Pancreas (tissue), 10 donors: ENCODE measurements around the gene THSD7A. TPM values are rescaled to one million over a fixed set of nuclear protein-coding genes. Genes with fewer than 3 reads are reported as not detected.

ENCODE experiments used
- ATAC-seq, 4 donors: fragments of 200-7000 bp; cut with Tn5 transposase; one replicate each; pipeline versions ENCODE4 v1.8.0 to v1.9.1; 2020; ENCODE audit warnings: mild to moderate bottlenecking in 4 of 4, moderate library complexity in 4 of 4
- DNase-seq, 6 donors: peaks; one replicate each; pipeline ENCODE4 v3.0.0-alpha.2; 2020
- FAIRE-seq: peaks from 2 replicates; lab custom pipeline; 2012; peaks lifted over from hg19 to GRCh38; lab: Jason Lieb, UNC
- H3K27ac ChIP-seq, 4 donors: fragments of 200-600 bp; sonication (generic); 1 replicate in 3 of 4; 2 replicates in 1 of 4; pipeline versions ENCODE4 v1.5.0 to v1.8.0; 2020
- H3K27me3 ChIP-seq, 4 donors: fragments of 200-600 bp; one replicate each; pipeline ENCODE4 v1.8.0; 2021
- H3K36me3 ChIP-seq, 3 donors: fragments of 200-600 bp; sonication (generic) in 1 of 3; one replicate each; pipeline versions ENCODE4 v1.5.0 to v1.8.0; 2020 to 2021
- H3K4me1 ChIP-seq, 3 donors: fragments of 200-600 bp; one replicate each; pipeline ENCODE4 v1.8.0; 2021
- H3K4me3 ChIP-seq, 4 donors: fragments of 200-600 bp; sonication (generic) in 2 of 4; one replicate each; pipeline versions ENCODE4 v1.5.0 to v1.8.0; 2020 to 2021
- H3K9me3 ChIP-seq, 4 donors: fragments of 200-600 bp; one replicate each; pipeline ENCODE4 v1.8.0; 2021
- CTCF ChIP-seq, 4 donors: fragments of 200-600 bp; sonication (generic) in 3 of 4; IDR thresholded peaks; one replicate each; pipeline versions ENCODE4 v1.5.0 to v1.8.0; 2021; ENCODE audit warnings: antibody characterized with exemption in 4 of 4
- WGBS, 2 donors: extraction: QIAGEN DNeasy Blood & Tissue Kit; methylation state at CpG; one replicate each; pipeline ENCODE4 v1.1.7; 2013; 5-methylcytosine and 5-hydroxymethylcytosine counted together
- intact Hi-C, 3 donors: fragments of 100-400 bp; cut with DNase I; formaldehyde crosslinking; loops; one replicate each; pipeline versions ENCODE4 v1.11.1 to v1.14.2; 2022
- polyA plus RNA-seq, 2 donors: library from polyadenylated mRNA; stranded (reverse); fragments of 200-250 nt; gene quantifications; one replicate each; pipeline ENCODE4 v1.2.3, GENCODE V29; 2013
- total RNA-seq, 6 donors: library from RNA; stranded (reverse); fragmentation: NEBNext Ultra II Directional in 4 of 6; extraction: Animal tissue kit (Norgen Biotek cat#: 25700) in 4 of 6; gene quantifications; one replicate each; pipeline versions ENCODE4 v1.2.1 to v1.2.4, GENCODE V29; 2021 to 2023
- donor health status: healthy with polysubstance abuse.
- donor health status: DM: no; HTN: no; CAD: no; lungs with moderate emphysema.
- donor health status: DM: no; HTN: no; CAD: no.
- donor health status: control.
- donor health status: control.
- donor health status: Bipolar disorder and iron deficiency.
- donor health status: DM: yes; HTN: yes; CAD: no.
- donor health status: DM: no; HTN: no; CAD: no.
- donor health status: DM: no; HTN: no; CAD: no.
- donor health status: DM: yes; HTN: yes; CAD: no.

Gene THSD7A
- total and polyA plus RNA-seq, 8 donors, result 0.30 to 3.7 (median 0.90) TPM

DNA sequence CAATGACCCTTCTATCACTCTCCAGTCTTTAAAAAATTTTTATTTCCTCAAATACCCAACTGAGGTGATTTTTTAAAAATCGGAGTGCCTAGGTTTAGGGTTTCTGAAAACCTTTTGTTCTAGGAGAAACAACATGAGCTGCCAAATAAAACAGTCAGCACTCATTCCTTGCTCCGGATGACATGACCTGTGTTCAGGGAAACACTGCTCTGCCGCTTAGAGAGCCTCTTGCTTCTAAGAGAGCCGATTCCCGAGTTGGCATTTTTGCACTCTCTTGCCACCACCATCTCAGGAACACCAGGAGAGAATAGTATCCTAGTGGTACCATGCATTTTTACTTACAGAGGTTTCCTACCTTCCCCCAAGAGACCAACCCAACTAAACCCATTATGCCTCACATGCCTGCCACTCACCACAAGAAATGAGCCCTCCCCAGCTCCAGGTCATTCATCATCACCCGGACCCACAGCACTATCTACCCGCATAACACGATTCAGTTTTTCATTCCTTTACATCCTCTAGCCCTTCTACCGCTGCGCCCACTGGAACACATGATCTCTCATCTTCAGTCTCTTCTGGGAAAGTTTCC lies 365.4 kb downstream of the THSD7A start:
- H3K27ac ChIP-seq, result no peak overlapping the region
- H3K27me3 ChIP-seq, result no peaks in the 10 kb centered on the region
- 84 to 88% methylated on average over 10 of the region's 10 CpGs for WGBS, 2 donors
- no peak for TF ChIP-seq CTCF (IDR thresholded peaks at IDR 0.05)
- H3K9me3 ChIP-seq, result no peaks in the 10 kb centered on the region
- ATAC-seq, result no peak
- intact Hi-C loops, result no loop called here
- no peak for DNase-seq
- no peaks in the 10 kb centered on the region for H3K36me3 ChIP-seq
- no peak for FAIRE-seq
- H3K4me1 ChIP-seq, result peaks cover 0 to 5% (median 3%) of the 10 kb centered on the region in 3 donors
- H3K4me3 ChIP-seq, result no peak overlapping the region

- Histone ChIP-seq H3K36me3 (no peaks in the 10 kb centered on the region), H3K4me1 (peaks cover 0 to 4% (median 3%) of the 10 kb centered on the region in 3 donors), H3K9me3 (no peaks in the 10 kb centered on the region), H3K4me3 (no peak overlapping the region), H3K27ac (no peak overlapping the region), H3K27me3 (no peaks in the 10 kb centered on the region)
- ATAC-seq (no peak), DNase-seq (no peak), FAIRE-seq (no peak)
- intact Hi-C loops, result no loop called here
- TF ChIP-seq CTCF (IDR thresholded peaks at IDR 0.05), result no peak
- 59 to 81% methylated on average over 3 of the region's 3 CpGs for WGBS, 2 donors
These were observed 367.4 kb downstream of the THSD7A start for GRCh38 chr7:11464624-11465023.

- Histone ChIP-seq H3K27me3 (no peaks in the 10 kb centered on the region), H3K36me3 (no peaks in the 10 kb centered on the region), H3K9me3 (no peaks in the 10 kb centered on the region), H3K4me3 (no peak overlapping the region), H3K4me1 (peaks cover 0 to 19% (median 0%) of the 10 kb centered on the region in 3 donors), H3K27ac (no peak overlapping the region)
- intact Hi-C loops, result no loop called here
- no peak for TF ChIP-seq CTCF (IDR thresholded peaks at IDR 0.05)
- ATAC-seq (no peak), DNase-seq (no peak), FAIRE-seq (no peak)
- WGBS, 2 donors, result 81 to 86% methylated on average over 6 of the region's 6 CpGs
These were observed 370.1 kb downstream of the THSD7A start for GRCh38 chr7:11461946-11462345.

GRCh38 chr7:11458736-11459483 lies 373.1 kb downstream of the THSD7A start:
- TF ChIP-seq CTCF (IDR thresholded peaks at IDR 0.05), result no peak
- H3K27me3 ChIP-seq, result no peaks in the 10 kb centered on the region
- DNase-seq, result peak in 2 of 6 donors; percentile 13 to 38
- no peak overlapping the region for H3K4me3 ChIP-seq
- intact Hi-C loops, result no loop called here
- no peaks in the 10 kb centered on the region for H3K36me3 ChIP-seq
- WGBS, 2 donors, result 52% methylated on average over 5 of the region's 5 CpGs
- peak; percentile 82 to 97 (median 92) for ATAC-seq
- H3K27ac ChIP-seq, result peak overlapping the region in 2 of 4 donors; percentile 34 to 42
- no peaks in the 10 kb centered on the region for H3K9me3 ChIP-seq
- FAIRE-seq, result no peak
- H3K4me1 ChIP-seq, result peaks cover 0 to 19% (median 0%) of the 10 kb centered on the region in 3 donors

DNA sequence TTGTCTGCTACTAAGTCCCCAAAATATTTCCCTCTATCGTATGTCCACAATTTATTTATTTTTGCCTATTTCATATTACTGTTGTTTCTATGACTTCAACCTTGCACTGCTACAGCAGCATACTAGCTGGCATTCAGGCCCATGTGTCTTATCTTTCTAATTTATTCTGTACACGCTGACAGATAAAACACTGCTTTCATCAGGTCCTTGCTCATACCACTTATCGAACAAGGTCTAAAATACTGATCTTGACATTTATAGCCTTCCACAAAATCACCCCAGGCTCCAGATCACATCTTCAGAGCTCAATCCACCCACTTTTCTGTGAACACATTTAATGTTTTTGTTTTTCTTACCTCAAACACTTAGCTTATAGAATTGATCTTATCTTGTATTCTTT lies 374.6 kb downstream of the THSD7A start:
- intact Hi-C loops, result no loop called here
- Histone ChIP-seq H3K9me3 (no peaks in the 10 kb centered on the region), H3K27ac (no peak overlapping the region), H3K4me3 (no peak overlapping the region), H3K36me3 (no peaks in the 10 kb centered on the region), H3K4me1 (peaks cover 0 to 19% (median 0%) of the 10 kb centered on the region in 3 donors), H3K27me3 (no peaks in the 10 kb centered on the region)
- FAIRE-seq, result no peak
- 44% methylated on average over 3 of the region's 3 CpGs for WGBS, 2 donors
- DNase-seq, result no peak
- peak in 1 of 4 donors; percentile 15 for ATAC-seq
- TF ChIP-seq CTCF (IDR thresholded peaks at IDR 0.05), result no peak
